SKM-1 (cell line): ENCODE results near the gene UNC13C.

ENCODE experiments used
- DNase-seq: peaks from one replicate; lab custom pipeline; 2025; ENCODE audit not compliant: unreplicated experiment; lab: John Stamatoyannopoulos, UW

UNC13C gene

GRCh38 chr15:54109014-54109413 lies 130.8 kb downstream of the UNC13C start:
- no peak for DNase-seq

- DNase-seq: no peak
These were observed 140.8 kb downstream of the UNC13C start for GRCh38 chr15:54119051-54119450.

GRCh38 chr15:54120949-54121463 lies 142.8 kb downstream of the UNC13C start:
- no peak for DNase-seq

GRCh38 chr15:54127574-54127973 lies 149.3 kb downstream of the UNC13C start:
- DNase-seq: no peak

- DNase-seq: no peak
These were observed 153.2 kb downstream of the UNC13C start for GRCh38 chr15:54131410-54131809.

GRCh38 chr15:54149115-54149531 lies 170.9 kb downstream of the UNC13C start:
- no peak for DNase-seq

GRCh38 chr15:54150255-54150654 lies 172.0 kb downstream of the UNC13C start:
- no peak for DNase-seq

GRCh38 chr15:54159012-54159411 lies 180.8 kb downstream of the UNC13C start:
- no peak for DNase-seq

GRCh38 chr15:54187325-54187724 lies 209.1 kb downstream of the UNC13C start:
- no peak for DNase-seq

- DNase-seq: no peak
These were observed 219.8 kb downstream of the UNC13C start for GRCh38 chr15:54197995-54198394.

GRCh38 chr15:54206586-54207321 lies 228.5 kb downstream of the UNC13C start:
- DNase-seq: no peak

GRCh38 chr15:54208786-54209185 lies 230.5 kb downstream of the UNC13C start:
- no peak for DNase-seq

GRCh38 chr15:54212635-54213034 lies 234.4 kb downstream of the UNC13C start:
- no peak for DNase-seq

- DNase-seq: no peak
These were observed 248.2 kb downstream of the UNC13C start for GRCh38 chr15:54226455-54226854.

GRCh38 chr15:54227569-54227968 lies 249.3 kb downstream of the UNC13C start:
- no peak for DNase-seq

GRCh38 chr15:54250326-54250725 lies 272.1 kb downstream of the UNC13C start:
- no peak for DNase-seq

- no peak for DNase-seq
These were observed 277.9 kb downstream of the UNC13C start for GRCh38 chr15:54256190-54256589.

- no peak for DNase-seq
These were observed 295.7 kb downstream of the UNC13C start for GRCh38 chr15:54273928-54274327.

- no peak for DNase-seq
These were observed 299.6 kb downstream of the UNC13C start for GRCh38 chr15:54277834-54278233.

- DNase-seq: no peak
These were observed 302.5 kb downstream of the UNC13C start for GRCh38 chr15:54280726-54281125.

GRCh38 chr15:54282228-54282836 lies 304.1 kb downstream of the UNC13C start:
- DNase-seq: no peak

- no peak for DNase-seq
These were observed 309.8 kb downstream of the UNC13C start for GRCh38 chr15:54288049-54288448.
